Smooth muscle cell of the brain vasculature (primary cell): Measurements from ENCODE around the gene TMCO2.

Experiments
- DNase-seq: peaks from one replicate; pipeline ENCODE4 v3.0.0-alpha.2; 2012; ENCODE audit warnings: low read depth, low spot score

TMCO2 gene

DNA sequence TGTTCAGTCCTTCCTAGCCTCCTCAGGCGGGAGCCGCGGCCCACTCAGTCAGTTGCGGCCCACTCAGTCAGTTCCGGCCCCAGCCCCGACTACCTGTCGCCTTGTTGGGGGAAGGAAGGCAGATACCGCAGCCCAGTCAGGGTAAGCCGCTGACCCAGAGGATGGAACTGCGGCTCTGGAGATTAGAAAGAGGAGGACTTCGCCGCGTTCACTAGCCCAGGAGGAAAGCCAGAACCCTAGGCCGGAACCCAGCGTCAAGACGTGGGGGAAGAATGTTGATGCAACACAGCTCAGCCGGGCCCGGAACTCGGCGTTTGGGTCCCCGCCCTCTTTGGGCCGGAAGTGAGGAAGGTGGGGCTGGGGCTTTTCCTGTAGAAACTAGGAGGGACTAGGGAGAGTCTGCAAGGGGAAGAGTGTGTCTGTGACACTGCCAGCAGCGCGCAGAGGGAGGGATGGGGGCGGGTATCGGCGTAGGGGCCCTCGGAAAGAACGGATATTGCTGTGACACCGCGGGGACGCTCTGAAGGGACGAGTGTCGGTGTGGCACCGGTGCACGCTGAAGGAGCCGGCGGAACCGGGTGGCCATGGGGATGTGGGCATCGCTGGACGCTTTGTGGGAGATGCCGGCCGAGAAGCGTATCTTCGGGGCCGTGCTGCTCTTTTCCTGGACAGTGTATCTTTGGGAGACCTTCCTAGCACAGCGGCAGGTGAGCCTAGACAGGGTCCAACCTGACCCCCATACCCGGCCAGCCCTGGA is 10.1 kb downstream of the TMCO2 start, which contains the start of gene ZMPSTE24:
ZMPSTE24 (plus strand) TSS at position 549 of the 757 bp plus-strand sequence; CDS start at position 585, 36 bp downstream.
- peak; percentile 94 for DNase-seq

DNA sequence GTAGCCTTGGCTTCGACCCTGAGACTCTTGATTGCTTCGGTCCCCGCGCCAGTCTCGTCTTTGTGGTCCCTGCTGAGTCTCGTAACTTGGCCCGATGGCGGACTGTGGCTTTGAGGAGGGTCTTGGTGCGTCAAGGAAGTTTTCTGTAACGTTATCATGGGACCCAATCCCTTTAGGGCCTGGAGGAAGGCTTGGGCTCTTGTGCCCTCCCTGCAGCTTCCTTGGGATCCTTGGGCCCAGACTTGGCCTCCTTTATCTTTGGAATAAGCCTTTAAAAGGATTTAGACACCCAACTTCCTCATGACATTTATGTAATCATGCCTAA is 10.7 kb downstream of the TMCO2 start:
- DNase-seq: no peak

DNA sequence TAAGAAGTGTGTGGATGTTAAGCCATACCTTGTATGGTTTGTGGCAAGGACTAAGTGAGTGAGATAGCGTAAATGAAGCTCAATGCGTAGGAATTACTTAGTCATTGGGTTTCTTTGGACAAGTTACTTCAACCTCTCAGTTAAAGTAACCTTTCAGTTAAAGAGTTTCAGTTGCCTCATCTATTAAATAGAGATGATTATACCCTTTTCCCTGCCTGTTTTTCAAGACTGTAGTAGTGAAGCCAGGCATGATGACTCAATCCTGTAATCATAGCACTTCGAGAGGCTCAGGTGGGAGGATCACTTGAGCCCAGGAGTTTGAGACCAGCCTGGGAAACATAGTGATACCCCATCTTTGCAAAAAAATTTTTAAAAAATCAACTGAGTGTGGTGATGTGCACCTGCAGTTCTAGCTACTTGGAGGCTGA is 16.6 kb downstream of the TMCO2 start:
- DNase-seq: no peak

DNA sequence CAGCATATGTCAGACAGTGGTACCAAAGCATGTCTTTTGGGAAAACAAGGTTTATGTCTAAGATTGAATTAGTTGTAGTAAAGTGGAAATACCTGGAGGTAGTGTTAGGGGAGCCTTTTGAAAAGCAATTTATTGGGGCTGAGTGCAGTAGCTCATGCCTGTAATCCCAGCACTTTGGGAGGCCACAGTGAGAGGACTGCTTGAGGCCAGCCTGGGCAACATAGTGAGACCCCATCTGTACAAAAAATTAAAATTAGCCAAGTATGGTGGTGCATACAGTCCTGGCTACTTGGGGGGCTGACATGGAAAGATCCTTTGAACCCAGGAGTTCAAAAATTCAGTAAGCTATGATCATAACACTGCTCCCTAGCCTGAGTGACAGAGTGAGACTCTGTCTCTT is 17.6 kb downstream of the TMCO2 start:
- DNase-seq: no peak

DNA sequence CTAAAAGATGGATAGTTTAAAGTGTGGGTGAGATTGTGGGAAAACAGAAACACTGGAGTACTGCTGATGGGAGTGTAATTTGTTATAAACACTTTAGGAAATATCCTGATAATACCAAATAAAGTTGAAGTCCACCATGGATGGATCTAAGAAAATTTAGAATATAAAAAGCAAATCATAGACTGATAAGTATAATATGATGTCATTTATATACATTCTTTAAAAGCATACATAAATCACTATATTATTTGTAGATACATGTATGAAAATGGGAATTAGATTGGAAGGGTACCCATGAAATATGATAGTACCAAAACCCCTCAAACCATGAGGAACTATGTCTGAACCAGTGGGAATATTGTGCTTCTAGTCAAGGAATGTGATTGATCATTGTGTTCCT is 18.2 kb downstream of the TMCO2 start:
- no peak for DNase-seq

DNA sequence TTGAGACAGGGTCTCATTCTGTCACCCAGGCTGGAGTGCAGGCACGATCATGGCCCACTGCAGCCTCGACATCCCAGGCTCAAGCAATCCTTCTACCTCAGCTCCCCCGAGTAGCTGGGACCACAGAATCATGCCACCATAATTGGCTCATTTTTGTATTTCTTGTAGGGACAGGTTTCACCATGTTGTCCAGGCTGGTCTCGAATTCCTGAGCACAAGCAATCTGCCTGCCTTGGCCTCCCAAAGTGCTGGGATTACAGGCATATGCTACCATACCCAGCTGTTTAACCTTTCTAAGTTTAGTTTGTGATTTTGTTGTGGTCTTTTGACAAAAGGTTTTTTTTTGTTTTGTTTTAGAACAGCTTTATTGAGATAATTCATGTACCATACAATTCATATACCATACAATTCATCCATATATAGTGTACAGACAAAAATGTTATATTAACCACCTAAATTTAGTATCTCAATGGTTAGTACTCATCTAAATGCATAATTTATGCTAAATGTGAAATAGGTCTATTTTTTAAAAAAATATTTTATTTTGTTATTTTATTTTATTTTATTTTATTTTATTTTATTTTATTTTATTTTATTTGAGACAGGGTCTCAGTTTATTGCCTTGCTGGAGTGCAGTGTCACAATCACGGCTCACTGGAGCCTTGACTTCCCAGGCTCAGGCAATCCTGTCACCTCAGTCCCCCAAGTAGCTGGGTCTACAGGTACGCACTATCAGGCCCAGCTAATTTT is 19.2 kb downstream of the TMCO2 start:
- no peak for DNase-seq

DNA sequence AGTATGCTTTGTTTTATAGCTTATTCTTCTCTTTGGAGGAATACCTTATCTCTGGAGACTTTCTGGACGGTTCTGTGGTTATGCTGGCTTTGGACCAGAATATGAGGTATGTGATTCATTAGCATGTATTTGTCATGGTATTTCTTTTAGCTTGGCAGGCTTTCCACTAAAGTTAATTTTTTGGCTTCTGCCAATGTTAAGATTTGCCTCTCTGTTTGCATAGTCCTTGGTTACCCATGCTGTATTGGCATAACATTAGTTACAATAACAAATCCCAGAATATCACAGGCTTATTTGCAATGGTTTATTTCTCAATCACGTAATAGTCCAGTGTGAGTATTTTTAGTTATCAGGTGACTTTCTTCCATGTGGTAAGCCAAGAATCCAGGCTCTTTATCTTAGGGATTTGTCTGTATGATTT is 20.0 kb downstream of the TMCO2 start:
- no peak for DNase-seq

DNA sequence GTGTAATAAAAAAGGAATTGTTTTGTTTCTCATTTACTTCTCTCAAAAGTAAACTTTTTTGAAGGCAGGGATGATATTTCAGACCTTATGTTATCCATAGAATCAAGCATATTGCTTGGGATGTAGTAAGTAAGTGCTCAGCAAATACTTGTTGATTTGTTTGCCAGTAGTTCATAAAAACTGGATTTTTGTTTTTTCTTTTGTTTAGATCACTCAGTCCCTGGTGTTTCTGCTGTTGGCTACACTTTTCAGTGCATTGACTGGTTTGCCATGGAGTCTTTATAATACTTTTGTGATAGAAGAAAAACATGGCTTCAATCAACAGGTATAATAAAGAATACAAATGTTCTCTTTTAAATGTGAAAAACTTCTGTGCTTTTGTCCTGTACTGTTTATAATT is 20.5 kb downstream of the TMCO2 start:
- no peak for DNase-seq

DNA sequence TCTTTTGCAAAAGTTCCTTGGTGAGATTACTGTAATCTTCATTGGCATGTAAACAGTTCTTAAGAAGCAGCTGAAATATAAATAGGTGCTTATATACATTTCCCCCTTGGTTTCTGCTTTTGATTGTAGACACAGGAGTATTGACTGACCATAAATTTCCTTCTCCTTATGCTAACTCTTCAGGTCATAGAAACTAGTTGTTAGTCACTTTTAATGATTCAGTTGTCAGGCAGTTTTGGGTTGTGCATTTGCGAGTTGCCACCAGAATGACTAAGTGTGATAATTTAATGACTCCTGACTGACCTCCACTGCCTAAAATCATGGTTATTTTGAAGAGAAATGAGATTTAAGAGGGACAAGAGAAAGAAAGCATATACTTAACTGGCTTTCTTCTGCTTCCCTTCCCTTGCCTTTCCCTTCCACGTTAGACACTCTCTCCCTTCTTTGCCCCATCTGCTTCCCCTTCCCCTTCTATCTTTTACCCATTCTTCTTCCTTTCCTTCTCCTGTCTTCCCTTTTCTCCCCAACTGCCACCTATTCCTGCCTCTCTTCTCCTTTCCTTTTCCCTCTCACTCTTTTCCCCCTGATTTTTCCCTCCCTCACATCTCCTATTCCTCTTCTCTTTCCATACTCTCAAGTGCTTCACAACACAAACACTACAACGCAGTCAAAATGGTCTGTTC is 22.6 kb downstream of the TMCO2 start:
- DNase-seq: no peak

DNA sequence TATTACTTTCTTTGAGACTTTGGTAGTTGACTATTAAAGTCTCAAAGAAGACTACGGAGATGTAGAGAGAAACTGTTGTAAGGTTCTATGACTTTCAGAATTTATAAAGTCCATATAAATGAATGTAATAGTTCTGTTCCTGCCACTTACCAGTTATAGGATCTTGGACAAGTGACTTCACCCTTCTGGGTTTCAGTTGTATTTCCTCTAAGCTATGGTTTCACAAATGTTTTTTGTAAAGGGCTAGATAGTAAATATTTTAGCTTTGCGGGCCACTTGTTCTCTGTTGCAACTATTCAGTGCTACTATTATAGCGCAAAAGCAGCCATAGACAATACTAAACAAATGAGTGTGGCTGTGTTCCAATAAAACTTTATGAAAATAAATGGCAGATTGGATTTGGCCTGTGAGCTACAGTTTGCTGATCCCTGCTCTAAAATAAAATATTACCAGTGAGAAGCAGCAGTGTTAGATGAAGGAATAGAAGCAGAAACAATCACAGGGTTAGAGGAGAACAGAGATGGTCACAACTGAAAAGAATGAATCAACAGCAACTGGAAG is 25.0 kb downstream of the TMCO2 start:
- DNase-seq: no peak

DNA sequence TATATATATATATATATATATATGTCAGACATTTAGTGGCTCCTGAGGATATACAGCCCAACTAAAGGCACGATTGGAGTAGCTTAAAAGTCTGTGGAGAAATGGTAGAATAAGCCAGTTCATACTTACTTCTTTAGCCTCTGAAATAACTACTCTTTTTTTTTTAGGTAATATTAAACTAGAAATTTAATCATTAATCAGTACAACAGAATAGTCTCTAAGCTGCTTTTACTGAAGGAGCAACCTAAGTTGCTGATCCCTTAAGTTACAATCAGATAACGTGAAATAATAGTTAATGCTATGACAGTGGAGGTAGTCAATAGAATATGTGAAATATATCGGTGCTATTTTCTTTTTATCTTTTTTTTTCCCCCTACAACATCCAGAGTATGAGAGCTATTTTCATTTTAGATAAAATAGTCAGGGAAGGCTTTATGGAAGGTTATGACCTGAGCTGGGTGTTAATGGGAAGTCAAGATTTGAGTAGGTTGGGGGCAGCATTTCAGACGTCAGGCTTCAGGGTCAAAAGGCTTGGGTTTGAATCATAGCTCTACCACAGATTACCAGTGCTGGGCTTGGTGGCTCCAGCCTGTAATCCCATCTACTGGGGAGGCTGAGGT is 25.9 kb downstream of the TMCO2 start:
- no peak for DNase-seq

DNA sequence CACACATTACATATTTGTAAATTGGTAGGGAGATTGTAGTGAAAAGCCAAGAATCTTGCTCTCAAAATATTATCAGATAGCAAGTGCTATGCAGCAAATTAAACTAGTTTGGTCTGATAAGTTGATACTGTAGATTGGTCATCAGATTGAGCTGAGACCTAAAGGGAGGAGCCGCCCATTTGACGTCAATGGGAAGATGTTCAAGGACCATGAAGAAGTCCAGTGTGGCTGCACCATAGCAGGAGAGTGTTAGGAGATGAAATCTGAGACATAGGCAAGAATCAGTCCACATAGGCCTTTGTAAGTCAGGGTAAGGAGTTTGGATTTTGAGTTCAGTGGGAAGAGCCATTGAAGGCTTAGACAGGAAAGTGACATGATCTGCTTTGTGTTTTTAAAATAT is 26.6 kb downstream of the TMCO2 start:
- DNase-seq: no peak

DNA sequence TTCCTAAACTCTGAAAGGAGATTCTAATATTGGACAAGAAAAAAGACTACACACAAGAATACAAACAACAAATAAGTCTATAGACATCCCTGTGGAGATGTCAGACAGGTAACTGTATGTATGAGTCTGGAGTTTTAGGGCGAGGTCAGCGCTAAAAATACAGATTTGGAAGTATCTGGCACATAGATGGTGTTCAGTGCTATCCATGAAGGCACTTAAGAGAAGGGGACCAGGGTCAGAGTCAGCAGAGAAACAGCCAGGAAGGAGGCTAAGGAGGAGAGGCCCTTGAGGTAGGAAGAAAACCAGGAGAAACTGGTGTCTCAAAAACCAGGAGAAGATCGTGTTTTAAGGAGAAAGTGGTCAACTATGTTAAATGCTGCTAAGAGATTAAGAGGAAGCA is 28.4 kb downstream of the TMCO2 start:
- no peak for DNase-seq

DNA sequence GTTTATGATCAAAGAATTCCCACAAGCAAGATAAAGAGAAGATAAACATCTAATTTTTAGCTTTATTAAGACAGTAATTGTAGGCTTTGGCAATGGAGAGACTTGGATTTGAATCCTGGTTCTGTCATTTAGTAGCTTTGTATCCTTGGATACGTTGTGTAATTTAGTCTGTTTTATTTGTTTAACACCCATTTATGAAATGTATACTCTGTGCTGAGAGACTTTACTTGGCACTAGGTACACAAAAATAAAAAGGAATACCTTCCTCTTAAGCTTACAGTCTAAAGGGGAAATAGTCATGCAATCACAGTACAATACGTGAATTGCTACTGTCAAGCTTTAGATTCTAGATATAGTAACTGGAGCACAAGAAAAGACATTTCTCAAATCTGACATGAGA is 34.1 kb downstream of the TMCO2 start:
- no peak for DNase-seq

DNA sequence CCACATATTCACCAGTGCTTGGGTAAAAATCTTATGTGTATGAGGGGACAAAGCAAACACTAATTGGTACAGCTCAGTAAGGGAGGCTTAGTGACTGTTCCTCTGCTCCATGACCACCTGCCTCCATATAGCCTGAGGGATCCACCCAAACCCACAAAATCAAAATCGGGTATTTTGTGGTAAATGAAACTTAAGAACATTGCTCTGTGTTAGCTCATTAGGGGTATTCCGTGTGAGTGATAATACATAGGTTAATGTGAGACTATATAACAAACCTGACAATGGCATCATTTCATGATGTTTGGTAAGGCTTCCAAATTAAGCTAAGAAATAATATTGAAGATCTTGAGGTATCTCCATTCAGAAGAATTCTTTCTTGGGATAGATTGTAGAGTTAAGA is 43.6 kb downstream of the TMCO2 start:
- DNase-seq: no peak

DNA sequence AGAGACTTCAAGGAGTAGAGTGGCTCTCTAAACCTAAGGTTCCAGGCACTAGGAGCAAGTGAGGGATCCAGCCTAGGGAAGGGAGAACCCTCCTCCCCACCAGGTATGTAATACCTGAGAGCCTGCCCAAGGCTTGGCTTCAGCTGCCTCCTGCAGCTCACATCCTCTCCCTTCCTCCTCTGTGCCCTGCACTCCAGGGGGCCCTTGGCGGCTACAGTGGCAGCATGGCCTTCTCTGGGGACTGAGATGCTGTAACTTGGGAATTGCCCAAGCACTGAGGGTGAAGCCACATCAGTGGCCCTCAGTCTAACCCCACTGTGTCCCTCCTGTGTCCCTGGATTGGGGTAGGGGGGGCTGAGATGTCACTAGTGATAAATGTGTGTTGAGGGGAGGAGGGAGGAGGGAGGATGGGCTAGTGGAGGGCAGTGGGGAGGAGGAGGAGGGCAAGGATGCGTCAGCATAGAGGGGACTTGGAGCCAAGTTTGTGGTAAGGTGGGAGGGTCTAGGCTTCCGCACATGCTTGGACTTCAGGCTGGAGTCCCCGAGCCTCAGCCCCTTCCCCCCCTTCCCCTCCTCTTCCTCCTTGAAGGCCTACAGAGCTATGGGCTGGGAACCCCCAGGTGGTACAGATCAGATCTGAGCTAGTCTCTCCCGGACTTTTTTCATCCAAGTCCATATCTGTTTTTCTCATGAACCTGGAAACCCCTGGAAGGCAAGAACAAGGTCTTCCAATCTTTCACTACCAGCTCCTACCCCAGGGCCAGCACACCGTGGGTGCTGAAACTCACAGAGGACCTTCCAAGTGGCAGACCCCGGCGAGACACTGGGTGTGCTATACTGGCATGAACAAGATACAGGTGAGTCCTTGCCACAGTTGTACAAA is 51.9 kb downstream of the TMCO2 start:
- no peak for DNase-seq

DNA sequence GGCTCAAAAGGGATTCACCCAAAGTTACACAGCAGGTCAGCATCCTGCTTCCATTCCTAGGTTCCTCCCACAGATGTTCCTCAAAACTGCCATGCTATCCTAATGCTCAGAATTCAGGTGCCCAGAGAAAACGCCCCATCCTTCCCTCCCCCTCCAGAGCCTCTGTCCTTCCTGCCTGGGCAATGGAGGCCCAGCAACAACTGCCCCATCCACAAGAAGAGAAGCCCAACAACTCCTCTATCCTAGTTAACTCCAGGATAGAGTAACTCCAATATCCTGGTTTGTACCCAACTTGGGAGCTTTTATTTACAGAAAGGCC is 52.5 kb downstream of the TMCO2 start:
- DNase-seq: no peak

DNA sequence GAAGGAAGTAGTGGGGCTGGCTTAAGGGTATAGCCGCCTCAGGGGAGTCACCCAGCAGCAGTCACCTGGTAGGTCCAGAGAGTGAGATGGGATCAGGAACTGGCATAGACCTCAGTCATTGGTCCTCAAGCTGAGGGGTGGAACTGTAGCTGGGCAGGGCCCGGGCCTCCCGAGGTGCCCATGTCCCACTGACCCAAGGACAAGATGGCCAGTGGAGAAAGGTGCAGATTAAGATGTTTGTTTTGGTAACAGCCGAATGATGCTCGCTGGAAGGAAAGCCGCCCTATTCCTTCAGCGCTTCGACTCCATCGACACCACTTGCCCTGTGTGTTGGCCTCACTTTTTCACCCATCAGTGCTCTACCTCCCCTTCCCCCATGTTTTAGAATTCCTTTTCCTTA is 52.9 kb downstream of the TMCO2 start:
- DNase-seq: no peak

DNA sequence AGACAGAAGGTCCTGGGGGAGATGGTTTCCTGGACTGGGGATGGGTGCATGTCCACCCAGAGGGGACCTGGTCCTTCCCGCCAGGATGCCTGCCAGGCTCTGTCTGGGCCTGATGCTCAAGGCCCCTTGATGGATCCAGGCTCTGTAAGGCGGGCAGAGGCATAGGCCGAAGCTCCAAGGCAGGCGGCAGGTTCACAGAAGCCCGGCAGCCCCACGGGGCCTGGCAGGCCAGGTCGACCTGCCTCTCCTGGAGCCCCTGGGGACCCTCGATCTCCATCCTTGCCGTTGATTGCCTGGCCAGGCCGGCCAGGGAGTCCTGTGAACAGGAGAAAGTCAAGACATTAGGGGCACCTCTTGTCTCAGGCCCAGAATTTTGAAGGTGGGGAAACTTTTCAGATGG is 53.3 kb downstream of the TMCO2 start:
- DNase-seq: no peak
